Nephron progenitor cell (in vitro differentiated cells): ENCODE measurements around the gene GPR62.

ENCODE experiments used
- DNase-seq: peaks from one replicate; pipeline ENCODE4 v3.0.0; 2021
- H3K27ac Mint-ChIP-seq: 2 replicates; pipeline ENCODE4 v1.8.0; 2021; ENCODE audit warnings: mild to moderate bottlenecking, moderate library complexity, mixed read lengths
- H3K27me3 Mint-ChIP-seq: 2 replicates; pipeline ENCODE4 v1.8.0; 2021; ENCODE audit warnings: mild to moderate bottlenecking, low read depth, mixed read lengths; ENCODE audit not compliant: poor library complexity
- H3K36me3 Mint-ChIP-seq: 2 replicates; pipeline ENCODE4 v1.8.0; 2021; ENCODE audit warnings: low read depth, mixed read lengths
- H3K4me1 Mint-ChIP-seq: 2 replicates; pipeline ENCODE4 v1.8.0; 2021; ENCODE audit warnings: mixed read lengths
- H3K4me3 Mint-ChIP-seq: 2 replicates; pipeline ENCODE4 v1.8.0; 2021; ENCODE audit warnings: mild to moderate bottlenecking, moderate library complexity, mixed read lengths
- H3K9me3 Mint-ChIP-seq: 2 replicates; pipeline ENCODE4 v1.8.0; 2021; ENCODE audit warnings: mild to moderate bottlenecking, moderate library complexity, mixed read lengths
- TF ChIP-seq, protein P1 (sequence below): fragments of 200-600 bp; sonication (generic); IDR thresholded peaks from 2 replicates; pipeline ENCODE4 v1.5.0; 2021; ENCODE audit warnings: antibody characterized with exemption

The GPR62 gene

DNA sequence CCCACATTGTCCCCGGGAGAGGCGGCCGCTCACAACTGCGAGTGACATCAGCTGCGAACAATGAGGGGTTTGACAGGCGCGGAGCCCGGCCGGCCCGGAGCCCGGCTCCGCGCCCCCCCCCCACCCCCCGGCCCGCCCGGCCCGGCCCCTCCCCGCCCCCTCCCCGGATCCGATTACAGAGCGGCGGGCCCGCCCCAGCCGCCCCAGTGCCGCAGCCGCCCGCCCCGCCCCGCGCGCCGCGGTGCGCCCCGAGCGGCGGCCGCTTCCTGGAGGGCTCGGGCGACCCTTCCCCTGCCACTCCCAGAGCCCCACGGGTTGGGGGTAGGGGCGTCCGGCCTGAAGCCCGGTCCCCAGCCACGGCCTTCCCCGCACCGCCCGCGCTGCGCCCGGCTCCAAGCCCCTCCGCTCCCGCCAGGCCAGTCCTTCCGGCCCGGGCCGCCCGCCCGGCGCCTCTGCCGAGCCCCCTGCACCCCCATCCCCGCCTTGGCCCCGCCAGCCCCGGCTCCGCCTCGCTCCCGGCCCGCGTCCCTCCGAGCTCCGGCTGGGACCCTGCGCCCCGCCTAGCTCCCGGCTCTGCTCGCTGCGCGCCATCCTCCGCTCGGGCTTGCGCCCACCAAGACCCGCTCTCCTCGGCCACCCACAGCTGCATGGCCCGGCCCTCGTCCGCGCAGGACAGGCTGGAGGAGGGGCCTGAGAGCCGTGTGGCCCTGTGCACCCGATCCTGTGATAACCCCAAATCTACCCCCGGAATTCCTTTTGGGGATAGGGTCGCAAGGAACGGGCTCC lies 12.4 kb downstream of the GPR62 start, which contains the start of gene PCBP4:
Gene PCBP4 (minus strand): TSS at position 71 of the 786 bp plus-strand sequence. CDS start 6,214 bp downstream, outside the sequence.
- Mint-ChIP-seq H3K27ac (peak within 1 kb of the TSS; percentile 97), H3K4me3 (peak within 1 kb of the TSS; percentile 93), H3K4me1 (peaks cover 76% of the 10 kb centered on the region), H3K27me3 (no peaks in the 10 kb centered on the region), H3K9me3 (no peaks in the 10 kb centered on the region), H3K36me3 (no peaks in the 10 kb centered on the region)
- TF ChIP-seq, protein P1, sequence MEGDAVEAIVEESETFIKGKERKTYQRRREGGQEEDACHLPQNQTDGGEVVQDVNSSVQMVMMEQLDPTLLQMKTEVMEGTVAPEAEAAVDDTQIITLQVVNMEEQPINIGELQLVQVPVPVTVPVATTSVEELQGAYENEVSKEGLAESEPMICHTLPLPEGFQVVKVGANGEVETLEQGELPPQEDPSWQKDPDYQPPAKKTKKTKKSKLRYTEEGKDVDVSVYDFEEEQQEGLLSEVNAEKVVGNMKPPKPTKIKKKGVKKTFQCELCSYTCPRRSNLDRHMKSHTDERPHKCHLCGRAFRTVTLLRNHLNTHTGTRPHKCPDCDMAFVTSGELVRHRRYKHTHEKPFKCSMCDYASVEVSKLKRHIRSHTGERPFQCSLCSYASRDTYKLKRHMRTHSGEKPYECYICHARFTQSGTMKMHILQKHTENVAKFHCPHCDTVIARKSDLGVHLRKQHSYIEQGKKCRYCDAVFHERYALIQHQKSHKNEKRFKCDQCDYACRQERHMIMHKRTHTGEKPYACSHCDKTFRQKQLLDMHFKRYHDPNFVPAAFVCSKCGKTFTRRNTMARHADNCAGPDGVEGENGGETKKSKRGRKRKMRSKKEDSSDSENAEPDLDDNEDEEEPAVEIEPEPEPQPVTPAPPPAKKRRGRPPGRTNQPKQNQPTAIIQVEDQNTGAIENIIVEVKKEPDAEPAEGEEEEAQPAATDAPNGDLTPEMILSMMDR, result no peak
- peak; percentile 76 for DNase-seq

DNA sequence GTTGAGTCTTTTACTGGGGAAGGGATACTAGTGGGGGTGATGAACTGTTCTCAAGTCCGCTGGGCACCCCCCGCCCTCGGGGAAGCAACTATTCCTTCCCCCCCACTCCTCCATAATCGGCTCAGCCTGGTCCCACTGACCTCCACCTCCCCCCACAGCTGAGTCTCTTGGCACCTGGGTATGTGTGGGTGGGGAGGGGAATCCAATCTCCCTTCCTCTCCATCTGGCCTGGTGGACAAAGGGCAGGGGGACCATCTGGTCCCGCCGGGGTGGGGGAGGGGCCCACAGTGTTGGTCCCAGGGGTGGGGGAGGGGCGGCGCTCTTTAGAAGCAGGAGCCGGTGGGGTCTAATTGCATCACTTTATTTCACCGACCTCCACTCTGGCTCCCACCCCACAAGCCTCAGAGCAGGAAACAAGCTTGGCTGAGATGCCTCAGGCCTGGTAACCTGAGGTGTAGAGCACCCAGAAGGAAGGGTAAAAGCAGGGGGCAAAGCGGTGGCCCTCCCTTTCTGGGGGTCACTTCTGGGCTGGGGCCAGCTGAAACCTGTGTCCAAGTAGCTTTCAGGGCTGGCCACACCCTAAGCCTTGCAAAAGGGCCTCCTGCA lies 13.1 kb downstream of the GPR62 start:
- DNase-seq, result peak; percentile 72
- Mint-ChIP-seq H3K4me3 (peak overlapping the region; percentile 87), H3K9me3 (no peaks in the 10 kb centered on the region), H3K4me1 (peaks cover 71% of the 10 kb centered on the region), H3K27ac (peak overlapping the region; percentile 97), H3K36me3 (no peaks in the 10 kb centered on the region), H3K27me3 (no peaks in the 10 kb centered on the region)
- TF ChIP-seq, protein P1, result no peak

DNA sequence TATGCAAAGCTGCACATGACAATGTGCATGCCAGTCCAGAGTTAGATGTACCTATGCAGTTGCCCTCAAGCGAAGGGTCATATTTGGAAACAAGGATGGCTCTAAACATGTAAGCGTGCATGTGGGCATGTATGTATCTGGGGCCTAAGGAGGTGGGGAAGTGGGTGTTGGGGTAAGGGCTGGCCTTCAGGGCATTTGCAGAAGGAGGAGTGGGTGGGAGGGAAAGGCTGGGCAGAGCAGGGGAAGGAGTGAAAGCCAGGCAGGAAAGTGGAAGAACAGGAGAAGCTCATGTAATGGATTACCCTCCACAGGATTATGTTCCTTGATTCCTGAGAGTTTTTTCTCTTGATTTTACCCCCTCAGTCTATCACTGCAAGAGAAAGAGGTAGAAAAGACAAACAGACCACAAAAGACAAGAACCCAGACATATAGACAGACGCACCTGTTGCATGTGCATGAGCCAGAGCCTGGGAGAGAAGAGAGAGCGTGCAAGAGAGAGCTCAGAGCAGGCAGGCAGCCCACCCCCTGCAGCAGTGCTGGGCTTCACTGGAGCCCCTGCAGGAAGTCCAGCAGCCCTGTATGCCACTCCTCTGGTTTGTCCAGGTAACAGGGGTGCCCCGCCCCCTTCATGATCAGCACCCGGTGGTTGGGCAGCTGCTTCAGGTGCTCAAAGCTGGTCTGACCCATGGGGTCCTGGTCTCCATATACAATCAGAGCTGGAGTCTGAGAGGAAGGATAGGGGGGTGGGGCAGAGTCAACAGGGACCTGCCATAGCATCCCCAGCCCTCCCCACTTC lies 13.9 kb downstream of the GPR62 start:
- H3K4me3 Mint-ChIP-seq, result peak overlapping the region; percentile 87
- H3K36me3 Mint-ChIP-seq, result no peaks in the 10 kb centered on the region
- peak overlapping the region; percentile 97 for H3K27ac Mint-ChIP-seq
- TF ChIP-seq, protein P1, result no peak
- peaks cover 70% of the 10 kb centered on the region for H3K4me1 Mint-ChIP-seq
- no peaks in the 10 kb centered on the region for H3K9me3 Mint-ChIP-seq
- no peak for DNase-seq
- H3K27me3 Mint-ChIP-seq, result peaks cover 1% of the 10 kb centered on the region

DNA sequence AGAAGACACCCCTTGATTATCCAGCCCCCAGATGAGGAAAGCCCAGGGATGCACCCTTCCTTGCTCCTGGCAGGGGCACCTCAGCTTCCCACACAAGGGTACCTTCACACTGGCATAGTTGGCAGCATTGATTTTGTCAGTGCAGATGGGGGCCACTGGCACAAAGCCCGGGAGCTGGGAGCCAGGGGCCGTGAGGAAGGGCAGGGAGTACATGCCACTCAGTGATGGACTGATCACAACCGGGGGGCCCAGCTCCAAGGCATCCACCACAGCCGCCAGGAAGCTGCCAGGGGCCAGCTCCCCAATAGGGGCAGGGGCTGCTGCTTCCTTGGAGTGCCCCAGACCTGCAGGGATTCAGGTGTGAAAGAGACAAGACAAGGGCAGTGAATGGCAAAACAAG lies 14.7 kb downstream of the GPR62 start:
- Mint-ChIP-seq H3K36me3 (no peaks in the 10 kb centered on the region), H3K4me1 (peaks cover 69% of the 10 kb centered on the region), H3K27ac (no peak overlapping the region), H3K4me3 (no peak overlapping the region), H3K9me3 (no peaks in the 10 kb centered on the region), H3K27me3 (peaks cover 2% of the 10 kb centered on the region)
- DNase-seq, result no peak
- TF ChIP-seq, protein P1, result no peak

DNA sequence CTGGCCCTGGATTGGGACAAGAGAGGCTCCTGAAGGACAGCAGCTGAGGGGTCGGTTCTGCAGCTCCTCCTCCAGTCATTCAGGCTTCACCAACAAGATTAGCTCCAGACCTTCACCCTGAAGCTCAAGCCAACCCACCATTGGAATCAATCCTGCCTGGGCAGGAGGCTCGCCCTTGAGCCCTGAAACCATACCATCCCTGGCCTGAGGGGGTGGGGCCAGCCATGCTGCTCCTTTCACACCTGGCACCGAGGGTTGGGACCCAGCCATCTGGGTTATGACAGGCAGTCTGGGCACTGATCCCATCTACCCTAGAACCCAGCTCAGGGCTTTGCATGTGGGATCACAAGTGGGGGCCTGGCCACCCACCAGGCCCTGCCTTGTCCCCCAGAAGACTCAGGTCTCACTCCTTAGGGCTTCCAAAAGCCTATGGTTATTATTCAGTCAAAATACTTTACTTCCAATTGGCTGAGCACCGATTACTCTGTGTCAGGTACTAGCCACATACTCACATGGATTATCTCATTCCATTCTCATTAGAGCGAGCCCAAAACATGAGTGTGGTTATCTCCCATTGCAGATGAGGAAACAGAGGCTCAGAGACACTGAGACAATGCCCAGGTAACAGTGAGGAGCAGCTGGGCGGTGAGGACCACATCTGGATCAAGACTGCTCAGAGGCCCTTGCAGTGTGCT lies 15.6 kb downstream of the GPR62 start:
- Mint-ChIP-seq H3K36me3 (no peaks in the 10 kb centered on the region), H3K4me1 (peaks cover 68% of the 10 kb centered on the region), H3K27ac (peak overlapping the region; percentile 29), H3K27me3 (peaks cover 2% of the 10 kb centered on the region), H3K9me3 (no peaks in the 10 kb centered on the region), H3K4me3 (peak overlapping the region; percentile 23)
- TF ChIP-seq, protein P1, result no peak
- no peak for DNase-seq
